CD4-positive, alpha-beta T cell treated with Interleukin-17A for 4 hours (primary cell): ENCODE results near the gene LRRC8E.
A peak's percentile ranks its signal among the peaks of the same experiment; 100 is the strongest.
"Not testable (repeated sequence)": the region's sequence is repeated elsewhere in the genome, so short reads cannot be mapped to it uniquely, and the experiment has no call there.

ENCODE experiments used
- DNase-seq: peaks from one replicate; pipeline ENCODE4 v3.0.0-alpha.2; 2020; ENCODE audit warnings: mixed read lengths

Gene LRRC8E

DNA sequence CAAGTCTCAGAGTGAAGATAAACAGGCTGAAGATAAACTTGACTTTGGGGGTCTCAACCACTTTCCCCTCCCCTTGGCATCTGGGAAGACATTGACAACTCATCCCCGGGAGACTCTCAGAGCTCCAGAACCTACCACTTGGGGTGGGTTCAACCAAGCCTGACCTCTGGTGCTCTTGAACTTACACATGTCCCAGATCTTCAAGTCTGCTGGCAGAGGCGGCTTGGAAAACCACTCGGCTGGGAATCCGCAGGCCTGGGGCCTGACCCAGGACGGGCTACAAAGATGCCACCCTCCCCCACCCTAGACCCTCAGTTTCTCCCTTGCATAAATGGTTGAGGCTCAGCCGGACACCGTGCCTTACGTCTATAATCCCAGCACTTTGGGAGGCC is 512 bp downstream of the LRRC8E start:
- DNase-seq: no peak

DNA sequence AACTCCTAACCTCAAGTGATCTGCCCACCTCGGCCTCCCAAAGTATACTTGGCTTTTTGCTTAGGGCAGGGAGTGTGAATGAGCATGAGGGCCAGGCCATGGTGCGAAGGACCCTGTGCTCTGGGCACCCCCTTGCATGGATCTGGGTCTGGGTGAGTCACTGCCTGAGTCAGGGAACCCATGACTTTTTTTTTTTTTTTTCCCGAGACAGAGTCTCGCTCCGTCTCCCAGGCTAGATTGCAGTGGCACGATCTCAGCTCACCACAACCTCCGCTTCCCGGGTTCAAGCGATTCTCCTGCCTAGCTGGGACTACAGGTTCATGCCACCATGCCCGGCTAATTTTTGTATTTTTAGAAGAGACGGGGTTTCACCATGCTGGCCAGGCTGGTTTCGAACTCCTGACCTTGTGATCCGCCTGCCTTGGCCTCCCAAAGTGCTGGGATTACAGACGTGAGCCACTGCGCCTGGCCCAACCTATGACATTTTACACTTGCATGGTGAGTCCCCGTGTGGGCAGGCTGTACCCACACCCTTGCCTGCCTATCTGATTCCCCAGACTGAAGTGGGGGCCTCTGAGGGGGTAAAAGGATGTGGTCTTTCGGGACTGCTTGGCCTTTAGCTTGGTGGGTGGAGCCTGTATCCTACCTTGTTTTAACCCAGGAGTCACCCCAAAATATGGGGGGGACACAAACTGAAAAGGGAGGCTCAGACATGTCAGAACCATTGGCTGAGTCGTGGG is 5.2 kb downstream of the LRRC8E start:
- DNase-seq: not testable (repeated sequence)

DNA sequence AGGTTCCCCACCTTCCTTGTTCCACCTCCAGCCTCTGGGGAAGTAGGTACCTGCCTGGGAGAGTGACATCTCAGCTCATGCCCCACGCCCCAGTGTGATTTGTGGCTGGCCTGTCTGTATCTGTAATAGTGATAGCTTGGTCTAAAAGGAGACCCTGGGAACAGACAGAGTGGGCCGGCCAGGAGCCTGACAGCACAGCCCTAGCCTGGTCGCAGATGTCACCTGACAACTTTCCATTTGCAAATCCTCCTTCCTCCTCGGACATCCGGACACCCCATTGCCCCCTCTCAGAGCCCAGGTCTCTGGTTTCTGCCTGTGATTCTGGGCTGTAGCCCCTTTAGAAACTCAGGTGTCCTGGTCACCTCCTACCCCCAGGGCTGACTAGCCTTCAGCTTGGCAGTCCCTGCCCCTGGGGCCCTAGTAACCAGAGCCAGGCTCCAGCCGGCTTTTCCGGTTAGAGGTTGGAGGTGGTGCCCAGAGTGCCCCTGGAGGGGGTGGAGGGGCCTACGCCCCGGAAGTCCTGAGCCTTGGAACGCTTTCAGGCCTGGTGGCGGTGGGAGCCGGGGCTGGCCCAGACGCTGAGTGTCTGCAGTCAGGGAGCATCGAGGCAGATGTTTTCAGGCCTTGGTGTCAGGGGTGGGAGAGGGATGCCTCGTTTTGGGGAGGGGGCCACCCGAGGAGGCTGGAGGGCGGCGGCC is 6.5 kb downstream of the LRRC8E start:
- no peak for DNase-seq

DNA sequence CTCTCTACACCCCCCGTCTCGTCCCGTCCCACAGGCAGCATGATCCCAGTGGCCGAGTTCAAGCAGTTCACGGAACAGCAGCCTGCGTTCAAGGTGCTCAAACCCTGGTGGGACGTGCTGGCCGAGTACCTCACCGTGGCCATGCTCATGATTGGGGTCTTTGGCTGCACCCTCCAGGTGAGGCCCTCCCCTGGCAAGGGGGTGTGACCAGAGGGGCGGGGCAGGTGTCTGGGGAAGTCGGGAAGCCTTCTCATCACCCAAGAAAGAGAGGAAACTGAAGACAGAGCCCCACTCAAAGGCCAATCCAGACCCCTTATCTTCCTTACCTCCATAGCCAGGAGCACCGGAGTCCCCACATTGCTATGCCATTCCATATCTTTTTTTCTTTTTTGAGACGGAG is 7.3 kb downstream of the LRRC8E start:
- DNase-seq: no peak

DNA sequence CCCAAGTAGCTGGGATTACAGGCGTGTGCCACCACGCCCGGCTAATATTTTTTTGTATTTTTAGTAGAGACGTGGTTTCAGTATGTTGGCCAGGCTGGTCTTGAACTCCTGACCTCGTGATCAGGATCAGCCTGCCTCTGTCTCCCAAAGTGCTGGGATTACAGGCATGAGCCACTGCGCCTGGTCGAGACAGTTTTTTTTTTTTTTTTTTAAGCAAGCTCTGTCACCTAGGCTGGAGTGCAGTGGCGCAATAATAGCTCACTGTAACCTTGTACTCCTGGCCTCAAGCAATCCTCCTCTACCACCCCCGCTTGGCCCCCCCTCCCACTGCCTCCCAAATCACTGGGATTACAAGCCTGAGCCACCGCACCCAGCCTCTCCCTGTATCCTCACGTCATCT is 9.0 kb downstream of the LRRC8E start:
- DNase-seq: no peak

DNA sequence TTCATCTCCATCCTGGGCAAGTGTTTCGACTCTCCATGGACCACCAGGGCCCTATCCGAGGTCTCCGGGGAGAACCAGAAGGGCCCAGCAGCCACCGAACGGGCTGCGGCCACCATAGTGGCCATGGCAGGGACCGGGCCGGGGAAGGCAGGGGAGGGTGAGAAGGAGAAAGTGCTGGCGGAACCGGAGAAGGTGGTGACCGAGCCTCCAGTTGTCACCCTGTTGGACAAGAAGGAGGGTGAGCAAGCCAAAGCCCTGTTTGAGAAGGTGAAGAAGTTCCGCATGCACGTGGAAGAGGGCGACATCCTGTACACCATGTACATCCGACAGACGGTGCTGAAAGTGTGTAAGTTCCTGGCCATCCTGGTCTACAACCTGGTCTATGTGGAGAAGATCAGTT is 10.7 kb downstream of the LRRC8E start:
- no peak for DNase-seq

DNA sequence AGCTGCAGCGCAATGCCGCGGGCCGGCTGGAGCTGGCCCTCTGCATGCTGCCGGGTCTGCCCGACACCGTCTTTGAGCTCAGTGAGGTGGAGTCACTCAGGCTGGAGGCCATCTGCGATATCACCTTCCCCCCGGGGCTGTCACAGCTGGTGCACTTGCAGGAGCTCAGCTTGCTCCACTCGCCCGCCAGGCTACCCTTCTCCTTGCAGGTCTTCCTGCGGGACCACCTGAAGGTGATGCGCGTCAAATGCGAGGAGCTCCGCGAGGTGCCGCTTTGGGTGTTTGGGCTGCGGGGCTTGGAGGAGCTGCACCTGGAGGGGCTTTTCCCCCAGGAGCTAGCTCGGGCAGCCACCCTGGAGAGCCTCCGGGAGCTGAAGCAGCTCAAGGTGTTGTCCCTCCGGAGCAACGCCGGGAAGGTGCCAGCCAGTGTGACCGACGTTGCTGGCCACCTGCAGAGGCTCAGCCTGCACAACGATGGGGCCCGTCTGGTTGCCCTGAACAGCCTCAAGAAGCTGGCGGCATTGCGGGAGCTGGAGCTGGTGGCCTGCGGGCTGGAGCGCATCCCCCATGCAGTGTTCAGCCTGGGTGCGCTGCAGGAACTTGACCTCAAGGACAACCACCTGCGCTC is 11.6 kb downstream of the LRRC8E start:
- DNase-seq: no peak

DNA sequence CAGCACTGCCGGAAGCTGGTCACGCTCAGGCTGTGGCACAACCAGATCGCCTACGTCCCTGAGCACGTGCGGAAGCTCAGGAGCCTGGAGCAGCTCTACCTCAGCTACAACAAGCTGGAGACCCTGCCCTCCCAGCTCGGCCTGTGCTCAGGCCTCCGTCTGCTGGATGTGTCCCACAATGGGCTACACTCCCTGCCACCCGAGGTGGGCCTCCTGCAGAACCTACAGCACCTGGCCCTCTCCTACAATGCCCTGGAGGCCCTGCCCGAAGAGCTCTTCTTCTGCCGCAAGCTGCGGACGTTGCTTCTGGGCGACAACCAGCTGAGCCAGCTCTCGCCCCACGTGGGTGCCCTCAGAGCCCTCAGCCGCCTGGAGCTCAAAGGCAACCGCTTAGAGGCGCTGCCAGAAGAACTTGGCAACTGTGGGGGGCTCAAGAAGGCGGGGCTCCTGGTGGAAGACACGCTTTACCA is 12.1 kb downstream of the LRRC8E start:
- no peak for DNase-seq

DNA sequence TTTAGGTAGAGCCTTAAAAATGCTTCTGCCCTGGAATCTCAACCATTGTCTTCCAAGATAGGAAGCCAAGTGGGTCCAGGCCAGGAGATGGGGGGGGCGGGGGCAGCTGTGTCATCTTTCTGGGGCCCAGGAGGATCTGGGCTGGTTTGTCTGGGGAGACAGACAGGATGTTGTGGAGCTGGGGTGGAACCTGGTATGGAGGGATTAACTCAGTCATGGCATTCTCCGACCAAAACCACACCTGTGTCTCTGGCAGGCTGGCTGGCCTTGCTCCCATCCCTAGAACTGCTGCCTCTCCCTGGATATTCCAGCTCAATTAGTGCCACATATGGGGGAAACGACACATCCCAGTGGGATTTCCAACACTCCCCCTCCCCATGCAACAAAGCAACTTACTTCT is 12.6 kb downstream of the LRRC8E start:
- no peak for DNase-seq

DNA sequence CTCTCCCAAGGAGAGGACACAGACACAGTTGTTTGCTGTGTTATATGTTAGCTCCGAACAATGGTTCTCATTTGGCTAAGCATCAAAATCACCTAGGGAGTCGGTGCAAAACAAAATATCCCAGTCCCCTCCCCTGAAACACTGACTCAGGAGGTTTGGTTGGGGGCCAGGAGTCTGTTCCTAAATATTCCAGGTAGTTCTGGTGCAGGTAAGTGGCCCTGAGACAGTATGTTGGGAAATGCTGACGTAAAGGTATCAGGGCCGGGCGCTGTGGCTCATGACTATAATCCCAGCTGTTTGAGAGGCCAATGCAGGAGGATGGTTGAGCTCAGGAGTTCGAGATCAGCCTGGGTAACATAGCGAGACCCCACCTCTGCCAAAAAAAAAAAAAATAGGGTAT is 13.0 kb downstream of the LRRC8E start:
- DNase-seq: no peak

DNA sequence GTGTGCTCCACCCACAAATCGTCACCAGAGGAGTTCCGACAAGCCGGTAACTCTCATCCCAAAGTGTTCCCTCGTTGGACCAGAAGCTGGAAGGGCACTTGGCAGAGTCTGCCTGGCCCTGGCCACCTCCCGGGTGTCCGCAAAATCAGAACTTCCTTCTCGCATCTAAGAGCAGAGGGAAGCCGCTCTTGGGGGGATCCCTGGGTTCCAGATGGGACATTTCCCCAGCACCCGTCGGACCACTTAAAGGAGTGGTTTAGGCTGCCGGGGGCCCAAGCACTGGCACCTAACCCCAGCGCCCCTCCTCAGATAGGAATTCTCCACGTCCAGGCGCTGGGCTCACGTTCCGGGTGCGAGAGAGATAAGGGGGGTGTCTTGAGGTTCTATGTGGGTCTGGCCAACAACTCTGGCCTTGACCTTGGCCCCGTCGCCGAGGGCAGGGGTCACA is 14.5 kb downstream of the LRRC8E start:
- no peak for DNase-seq

DNA sequence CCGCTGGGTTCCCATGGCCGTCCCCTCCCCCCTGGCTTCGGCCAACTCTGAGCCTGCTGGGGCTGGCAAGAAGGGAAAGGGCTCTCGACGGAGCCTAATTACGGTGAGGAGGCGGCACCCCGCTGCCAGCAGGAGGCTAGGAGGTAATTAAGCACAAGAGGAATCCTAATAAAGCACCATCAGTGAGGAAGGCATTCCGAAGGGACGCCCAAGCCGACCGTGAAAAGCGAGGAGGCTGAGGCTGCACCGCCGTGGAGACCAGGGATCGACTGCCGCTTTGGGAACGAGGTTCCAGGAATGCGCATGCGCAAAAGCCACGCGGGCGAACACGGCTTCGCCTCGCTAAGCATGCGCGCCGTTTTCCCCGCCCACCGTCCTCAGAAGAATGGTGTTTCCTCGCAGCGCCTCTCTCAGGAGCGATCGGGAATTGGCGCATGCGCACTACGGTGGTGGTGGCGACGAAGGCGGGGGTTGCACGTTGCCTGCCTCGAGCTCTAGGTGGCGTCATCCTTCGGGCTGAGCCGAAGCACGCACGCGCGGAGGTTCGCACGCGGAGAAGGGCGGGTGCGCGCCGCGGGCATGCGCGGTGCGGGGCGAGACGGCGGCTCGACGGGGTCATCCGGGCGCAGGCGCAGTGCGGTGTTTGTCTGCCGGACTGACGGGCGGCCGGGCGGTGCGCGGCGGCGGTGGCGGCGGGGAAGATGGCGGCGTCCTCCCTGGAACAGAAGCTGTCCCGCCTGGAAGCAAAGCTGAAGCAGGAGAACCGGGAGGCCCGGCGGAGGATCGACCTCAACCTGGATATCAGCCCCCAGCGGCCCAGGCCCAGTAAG is 15.1 kb downstream of the LRRC8E start, which contains the start of gene MAP2K7:
Gene MAP2K7 (plus strand): TSS at position 634 of the 830 bp plus-strand sequence. CDS start 68 bp downstream, at position 702.
- peak; percentile 100 for DNase-seq

DNA sequence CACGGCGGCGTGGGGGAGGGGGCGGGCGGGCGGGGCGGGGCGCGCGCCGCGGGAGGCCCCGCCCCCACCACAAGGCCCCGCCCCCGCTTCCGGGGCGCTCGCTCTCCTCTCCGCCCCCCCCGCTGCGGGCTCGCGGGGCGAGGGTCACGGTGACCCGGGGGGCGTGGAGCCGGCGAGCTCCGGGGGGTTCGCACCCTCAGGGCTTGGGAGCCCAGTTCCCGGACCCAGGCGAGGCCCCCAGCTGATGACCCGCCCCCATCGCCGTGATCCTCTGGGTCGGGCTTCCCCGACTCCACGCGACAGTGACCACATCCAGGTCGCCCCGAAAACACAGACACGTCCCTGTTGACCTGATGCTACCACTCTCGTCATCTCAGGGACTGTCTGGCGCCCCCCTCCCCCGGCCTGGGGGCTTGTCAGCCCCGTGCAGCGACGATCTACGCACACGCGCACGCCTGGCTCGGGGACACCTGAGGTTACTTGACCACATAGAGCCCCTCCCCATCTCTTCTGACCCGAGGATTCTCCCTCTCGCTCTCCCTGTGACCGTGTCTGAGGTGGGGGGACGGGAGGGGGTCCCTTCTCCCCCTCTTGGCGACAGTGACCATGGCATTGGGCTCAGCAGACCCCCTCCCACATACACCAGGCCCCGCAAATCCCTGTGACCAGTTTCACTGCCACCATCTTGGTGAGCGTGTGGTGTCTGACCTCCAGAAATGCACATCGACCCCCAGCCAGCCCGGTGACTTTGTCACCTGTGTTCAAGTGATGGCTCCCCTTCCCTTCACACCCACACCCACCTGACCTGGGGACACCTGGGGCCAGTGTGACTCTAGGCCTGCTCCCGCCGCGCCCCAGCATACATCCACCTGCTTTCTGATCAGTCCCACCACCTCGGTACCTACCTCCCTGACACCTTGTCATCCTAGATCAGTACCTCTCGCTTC is 16.0 kb downstream of the LRRC8E start:
- DNase-seq: no peak

DNA sequence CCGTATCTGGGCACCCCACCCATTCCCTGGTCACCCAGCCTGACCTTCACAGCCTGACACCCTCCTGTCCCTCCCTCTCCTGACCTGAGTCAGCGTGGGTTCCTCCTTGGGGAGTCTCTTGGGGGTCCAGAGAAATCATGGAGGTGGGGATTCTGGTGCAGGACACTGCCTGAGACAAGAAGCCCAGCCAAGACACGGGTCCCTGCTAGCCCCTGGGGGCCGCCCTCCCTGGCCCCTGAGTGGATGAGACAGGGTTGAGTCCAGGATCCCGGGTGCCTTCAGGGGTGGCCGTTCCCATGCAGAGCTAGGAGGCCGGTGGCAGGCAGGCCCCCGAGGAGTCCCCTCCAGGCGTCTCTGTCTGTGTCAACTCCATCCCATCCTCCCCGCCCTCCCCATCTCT is 17.0 kb downstream of the LRRC8E start:
- DNase-seq: no peak

DNA sequence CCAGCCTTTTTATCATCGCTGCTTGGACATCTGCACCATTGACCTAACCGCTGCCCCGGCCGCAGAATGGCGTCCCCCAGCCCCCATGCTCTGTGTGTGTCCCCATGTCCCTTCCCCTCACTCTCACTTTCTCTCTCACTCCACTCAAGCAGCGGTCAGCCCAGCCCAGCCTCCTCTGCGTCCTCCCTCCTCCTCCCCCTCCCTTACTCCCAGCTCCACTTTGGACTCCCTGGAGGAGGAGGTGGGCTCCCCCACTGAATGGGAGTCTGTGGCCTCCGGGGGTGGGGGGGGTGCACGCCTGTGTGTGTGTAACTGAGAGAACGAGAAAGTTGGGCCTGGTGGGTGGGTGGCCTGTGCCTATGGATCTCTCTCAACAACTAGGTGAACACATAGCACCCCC is 17.5 kb downstream of the LRRC8E start:
- DNase-seq: no peak

DNA sequence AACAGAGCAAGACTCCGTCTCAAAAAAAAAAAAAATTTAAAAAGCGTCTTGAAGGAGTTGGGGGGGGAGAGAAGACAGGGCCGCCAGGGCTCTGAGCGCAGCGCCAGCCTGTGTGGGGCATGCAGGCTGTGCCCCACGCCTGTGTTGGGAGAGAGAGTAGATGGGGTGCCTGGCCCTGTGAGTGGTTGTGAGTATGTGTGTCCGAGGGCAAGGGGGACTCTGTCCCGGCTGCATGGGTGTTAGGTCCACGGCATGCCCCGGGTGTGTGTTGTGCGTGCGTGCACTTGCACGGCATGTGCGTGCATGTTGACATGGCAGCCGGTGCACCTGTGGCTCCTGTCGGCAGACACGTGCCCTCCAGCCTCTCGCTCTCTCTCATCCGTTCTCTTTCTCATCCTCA is 18.8 kb downstream of the LRRC8E start:
- DNase-seq: no peak

DNA sequence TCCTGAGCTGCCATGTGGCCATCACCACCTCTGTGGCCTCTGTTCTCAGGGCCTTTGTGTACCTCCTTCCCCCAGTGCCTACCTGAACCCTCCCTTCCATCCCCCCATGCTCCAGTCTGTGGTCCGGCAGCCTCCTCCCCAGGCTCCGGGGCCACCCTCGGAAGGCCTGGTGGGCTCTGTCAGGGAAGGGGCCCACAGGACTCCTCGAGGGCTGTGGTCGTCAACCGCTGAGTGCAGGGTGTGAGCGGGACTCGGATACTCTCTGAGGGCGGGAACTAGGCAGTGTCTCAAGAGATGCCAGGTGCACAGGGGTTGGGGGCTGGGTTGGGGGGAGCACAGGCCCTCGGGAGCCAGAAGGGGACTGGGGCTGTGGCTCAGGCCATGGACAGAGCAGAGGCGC is 19.2 kb downstream of the LRRC8E start:
- DNase-seq: no peak

DNA sequence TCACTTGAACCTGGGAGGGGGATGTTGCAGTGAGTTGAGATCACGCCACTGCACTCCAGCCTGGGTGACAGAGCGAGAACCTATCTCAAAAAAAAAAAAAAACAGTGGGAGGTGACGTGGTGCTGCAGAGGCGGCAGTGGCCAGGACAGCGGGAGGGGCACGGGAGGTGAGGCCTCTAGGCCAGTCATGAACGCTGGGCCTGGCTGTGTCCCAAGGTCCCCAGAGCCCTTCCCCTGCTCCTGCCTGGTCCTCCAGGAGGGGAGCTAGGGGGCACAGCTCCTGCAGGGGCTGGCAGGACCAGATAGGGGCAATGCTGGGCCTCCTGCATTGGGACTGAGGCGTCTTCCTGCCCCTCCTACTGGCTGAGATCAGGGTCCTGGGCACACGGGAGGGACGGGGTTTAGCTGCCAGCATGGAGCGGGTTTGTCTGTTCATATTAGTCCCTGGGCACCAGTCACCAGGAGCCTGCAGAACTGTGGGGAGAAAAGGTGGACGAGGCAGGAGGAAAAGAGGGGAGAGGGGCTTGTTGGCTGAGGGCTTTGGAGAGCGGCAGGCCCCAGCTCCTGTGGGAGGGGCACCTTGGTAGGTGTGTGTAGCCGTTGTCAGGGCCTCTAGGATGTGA is 19.9 kb downstream of the LRRC8E start:
- no peak for DNase-seq

DNA sequence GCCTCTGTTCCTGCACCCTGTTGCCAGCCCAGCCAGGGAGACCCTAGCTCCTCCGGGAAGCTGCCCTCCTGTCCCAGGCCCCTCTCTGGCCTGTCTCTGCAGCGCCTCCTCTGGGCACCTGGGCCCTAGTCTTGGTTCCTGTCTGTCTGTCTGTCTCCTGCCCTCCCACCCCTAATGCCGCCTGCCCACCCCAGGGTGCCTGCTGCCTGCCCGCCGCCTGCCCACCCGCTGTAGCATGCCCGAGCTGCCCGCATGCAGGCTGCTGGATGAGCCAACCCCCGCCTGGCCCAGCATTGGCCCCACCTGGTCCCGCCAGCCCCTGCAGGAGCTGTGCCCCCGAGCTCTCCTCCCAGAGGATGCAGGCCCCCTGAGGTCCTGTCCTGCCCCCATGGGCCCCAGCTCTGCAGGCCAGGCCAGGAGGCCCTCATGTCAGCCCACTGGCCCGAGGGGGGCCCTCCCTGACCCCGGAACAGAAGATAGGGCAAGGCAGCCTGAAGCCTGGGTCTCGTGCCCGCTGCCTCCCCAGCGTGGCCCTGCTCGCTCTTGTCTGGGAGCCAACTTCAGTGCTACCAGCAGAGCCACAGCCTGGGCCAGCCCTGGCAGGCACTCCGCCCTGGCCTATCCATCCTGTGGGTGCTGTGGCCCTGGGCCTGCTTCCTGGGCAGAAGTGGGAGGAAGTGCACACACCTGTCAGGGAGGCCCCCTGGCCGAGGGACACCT is 20.6 kb downstream of the LRRC8E start:
- no peak for DNase-seq

DNA sequence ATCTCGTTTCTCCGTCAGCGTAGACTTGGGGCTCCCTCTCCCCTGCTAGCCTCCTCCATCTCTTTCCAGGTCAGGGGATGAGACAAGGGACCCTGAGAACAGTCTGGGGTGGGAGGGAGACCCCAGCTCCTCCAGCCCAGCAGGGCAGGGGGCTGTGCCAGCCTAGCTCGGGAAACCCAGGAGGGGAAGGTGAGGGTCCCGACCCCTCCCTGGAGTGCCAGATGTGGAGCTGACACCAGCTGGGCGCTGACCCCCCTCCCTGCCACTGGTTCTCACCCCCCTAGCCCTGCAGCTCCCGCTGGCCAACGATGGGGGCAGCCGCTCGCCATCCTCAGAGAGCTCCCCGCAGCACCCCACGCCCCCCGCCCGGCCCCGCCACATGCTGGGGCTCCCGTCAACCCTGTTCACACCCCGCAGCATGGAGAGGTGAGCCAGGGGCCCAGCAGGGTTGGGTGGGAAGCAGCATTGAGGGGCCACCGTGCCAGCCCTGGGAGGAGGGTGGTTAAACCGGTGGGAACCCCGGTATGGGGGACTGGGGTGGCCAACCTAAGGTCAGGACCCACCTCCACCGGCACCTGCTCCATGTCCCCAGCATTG is 21.3 kb downstream of the LRRC8E start:
- DNase-seq: no peak
